Stimulated activated naive CD4-positive, alpha-beta T cell (primary cell): Measurements from ENCODE around the gene PEMT.

Experiments used
- DNase-seq, 6 experiments: peaks; one replicate each; lab custom pipeline; 2025; lab: John Stamatoyannopoulos, UW

The PEMT gene

DNA sequence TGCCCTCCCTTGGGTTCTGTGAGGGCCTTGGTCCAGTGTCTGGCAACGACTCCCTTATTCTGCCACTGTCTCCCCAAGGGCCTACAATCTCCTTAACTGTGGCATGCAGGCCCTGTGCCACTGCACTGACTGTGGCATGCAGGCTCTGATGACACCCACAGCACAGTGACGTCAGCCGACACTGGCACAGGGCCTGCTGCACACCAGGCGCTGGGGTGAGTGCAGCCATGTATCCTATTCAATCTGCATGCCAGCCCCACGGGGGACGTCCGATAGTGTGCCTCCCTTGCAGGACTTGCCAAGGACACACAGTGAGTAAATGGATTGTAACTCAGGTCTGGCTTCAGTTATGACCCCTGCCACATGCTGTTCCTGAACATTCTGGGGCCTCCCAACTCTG is 55.6 kb downstream of the PEMT start:
- DNase-seq: no peak

DNA sequence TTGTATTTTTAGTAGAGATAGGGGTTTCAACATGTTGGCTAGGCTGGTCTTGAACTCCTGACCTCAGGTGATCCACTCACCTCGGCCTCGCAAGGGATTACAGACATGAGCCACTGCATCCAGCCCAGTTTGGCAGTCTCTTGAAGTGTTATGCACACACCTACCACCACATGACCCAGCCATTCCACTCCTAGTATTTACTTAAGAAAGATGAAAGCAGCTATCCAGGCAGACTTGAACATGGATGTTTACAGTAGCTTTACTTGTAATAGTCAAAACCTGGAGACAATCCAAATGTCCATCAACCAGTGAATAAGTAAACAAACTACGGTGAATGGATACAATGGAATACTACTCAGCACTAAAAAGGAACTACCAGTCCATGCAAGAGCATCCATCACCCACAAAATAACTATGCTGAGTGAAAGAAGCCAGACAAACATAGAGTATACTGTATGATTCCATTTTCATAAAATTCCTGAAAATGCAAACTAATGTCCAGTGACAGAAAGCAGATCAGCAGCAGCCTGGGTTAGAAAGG is 57.5 kb downstream of the PEMT start:
- no peak for DNase-seq

DNA sequence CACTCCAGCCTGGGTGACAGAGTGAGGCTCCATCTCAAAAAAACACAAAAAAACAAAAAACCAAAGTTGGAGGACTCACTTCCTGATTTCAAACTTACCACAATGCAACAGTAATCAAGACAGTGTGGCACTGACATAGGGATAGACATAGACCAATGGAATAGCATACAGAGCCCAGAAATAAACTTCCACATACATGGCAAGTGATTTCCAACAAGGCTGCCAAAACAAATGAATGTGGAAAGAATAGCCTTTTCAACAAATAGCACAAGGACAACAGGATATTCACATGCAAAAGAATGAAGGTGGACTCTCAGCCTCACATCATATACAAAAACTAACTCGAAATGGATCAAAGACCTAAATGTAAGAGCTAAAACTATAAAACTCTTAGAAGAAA is 58.5 kb downstream of the PEMT start:
- no peak for DNase-seq

DNA sequence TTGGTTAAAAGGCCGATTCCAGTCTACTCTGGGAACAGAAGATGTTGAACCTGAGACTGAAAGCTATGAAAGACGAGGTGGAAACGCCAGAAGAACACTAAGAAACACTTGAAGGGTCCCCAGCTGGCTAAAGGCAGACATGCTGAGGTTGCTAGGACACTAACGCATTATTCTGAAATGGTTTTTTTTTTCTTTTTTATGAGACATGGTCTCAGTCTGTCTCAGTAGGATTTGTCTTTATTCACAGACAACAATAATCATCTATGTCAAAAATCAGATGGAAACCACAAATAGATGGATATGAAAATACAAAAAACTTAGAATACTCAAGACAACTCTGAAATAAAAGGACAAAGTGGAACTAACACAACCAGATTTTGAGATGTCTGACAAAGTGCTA is 60.4 kb downstream of the PEMT start:
- DNase-seq: no peak

DNA sequence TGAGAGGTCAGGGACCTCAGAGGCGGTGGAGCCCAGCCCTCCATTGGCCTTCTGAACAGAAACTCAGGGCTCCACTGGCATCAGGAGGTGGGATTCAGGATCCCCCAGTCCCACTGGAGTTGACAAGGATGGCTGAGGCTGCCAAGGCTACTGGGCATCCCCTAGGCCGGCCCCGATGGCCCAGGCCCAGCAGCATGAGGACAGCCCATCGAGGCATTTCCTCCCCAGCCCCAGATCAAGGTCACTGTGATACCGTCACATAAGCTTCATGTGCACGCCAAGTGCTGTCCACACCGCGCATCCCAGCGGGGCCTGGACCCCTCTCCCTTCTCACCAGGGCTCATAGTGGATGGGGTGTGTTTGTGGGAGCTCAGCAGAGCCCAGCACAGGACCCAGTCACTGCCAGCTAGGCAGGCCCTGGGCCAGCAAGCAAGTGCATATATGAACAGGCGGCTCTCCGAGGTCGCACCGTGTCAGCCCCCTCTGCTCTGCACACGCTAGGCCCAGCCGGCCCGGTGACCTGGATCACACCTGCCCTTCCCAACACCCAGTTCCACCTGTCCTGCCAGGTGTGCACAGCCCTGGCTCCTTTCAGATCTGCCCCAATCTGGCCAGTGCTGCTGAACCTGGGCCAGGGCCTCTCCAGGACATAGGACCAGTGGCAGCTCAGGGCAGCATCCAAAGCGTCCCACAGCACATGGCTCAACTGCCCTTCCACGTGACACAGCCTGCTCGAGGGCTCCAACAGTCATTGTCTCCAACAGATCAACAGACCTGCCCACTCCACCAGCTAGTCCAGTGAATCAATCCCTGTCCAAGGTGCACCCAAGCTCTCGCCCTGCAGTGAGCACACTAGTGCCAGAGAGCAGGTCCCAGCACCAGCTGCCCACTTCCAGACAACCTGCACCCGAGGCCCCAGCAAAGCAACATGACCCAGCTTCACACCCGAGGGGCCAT is 62.5 kb downstream of the PEMT start:
- no peak for DNase-seq

DNA sequence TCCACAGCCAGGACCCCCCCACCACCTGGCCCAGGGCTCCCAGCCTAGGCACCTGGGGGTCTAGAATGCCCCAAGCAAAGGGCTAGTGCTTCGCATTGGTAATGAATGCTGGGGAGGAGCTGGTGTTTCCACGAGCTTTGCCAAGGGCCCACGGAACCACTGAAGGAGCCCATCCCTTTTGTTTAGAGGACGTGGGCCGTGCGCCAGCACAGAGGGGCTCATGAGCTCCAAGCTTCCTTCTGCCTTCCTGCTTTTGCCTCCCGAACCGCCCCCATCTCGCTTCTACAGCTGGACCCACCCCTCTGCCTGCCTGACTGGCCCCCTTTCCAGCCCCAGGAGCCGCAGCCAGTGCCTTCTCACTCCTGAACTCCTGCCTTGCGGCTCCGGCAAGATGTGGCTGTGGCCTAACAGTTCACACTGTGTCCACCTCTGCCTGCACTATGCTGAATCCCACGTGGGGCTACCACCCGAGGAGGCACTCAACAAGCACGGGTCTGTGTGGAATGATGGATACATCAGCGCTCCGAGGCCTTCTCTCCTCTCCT is 63.5 kb downstream of the PEMT start:
- no peak for DNase-seq

DNA sequence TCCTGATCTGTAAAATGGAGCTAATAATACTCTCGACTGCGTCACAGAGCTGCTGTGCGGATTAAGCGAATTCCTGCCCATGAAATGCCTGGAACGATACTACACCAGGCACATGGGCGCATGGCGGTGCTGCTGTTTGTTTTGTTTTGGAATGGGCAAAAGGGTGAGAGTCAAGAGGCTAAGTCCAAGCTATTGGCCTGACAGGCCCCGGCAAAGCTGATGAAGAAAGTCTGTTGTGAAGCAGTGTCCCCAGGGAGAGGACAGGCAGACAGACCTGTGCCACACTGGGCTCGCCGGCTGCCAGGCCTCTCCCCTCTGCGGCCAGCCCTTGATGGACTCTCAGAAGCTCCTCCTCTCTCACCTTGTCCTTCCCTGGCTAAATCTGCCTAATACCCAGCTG is 64.0 kb downstream of the PEMT start:
- DNase-seq: no peak

DNA sequence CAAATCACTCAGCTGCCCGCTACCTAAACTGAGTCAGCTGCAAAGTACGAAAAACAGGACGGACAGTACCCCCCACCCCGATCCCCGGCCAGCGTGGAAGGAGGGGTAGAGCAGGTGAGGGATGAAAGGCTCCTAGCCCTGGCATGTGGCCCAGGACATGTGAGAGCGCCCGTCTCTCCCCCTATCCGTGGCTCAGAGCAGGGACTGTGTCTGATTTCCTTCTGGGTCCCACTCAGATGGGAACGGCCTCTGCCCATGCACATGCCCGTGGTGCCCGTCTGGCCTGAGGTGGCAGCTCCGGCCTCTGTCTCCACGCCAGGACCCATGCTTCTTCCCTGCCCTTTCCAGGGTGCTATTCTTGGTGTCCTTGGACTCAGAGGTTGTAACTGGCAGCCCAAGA is 65.1 kb downstream of the PEMT start:
- no peak for DNase-seq

DNA sequence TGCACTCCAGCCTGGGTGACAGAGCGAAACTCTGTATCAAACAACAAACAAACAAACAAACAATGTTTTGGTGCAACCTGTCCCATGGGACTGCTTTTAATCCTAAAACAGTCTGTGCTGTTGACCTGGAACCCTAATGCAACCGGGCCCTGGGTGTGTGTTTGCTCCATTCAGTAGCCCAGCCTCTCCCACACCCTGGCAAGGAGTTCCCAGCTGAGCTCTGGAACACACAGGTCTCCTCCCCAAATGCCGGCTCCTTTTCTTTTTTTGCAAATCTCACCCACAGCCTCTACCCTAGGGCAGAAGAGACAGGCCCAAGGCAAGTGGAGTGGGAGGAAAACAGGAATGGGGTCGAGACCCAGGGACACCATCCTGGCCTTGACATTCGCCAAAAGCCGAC is 65.6 kb downstream of the PEMT start:
- no peak for DNase-seq

DNA sequence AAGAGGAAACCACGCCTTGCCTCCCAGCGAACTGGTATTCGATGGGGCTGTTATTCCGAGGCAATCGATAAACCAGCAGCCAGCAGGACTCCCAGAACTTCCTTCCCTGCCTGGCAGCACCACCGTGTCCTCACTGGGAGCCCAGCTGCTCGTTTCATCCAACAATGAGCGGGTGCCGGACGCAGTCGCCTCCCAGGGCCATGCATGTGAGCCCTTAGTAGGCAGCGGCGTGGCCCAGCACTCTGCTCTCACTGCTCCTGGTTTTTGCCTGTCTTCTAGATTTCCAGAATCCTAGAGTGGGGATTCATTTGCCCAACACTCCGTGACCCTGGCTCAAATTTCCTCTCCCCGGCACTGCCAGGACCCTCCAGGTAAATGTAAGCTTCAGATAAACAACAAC is 66.2 kb downstream of the PEMT start:
- no peak for DNase-seq

DNA sequence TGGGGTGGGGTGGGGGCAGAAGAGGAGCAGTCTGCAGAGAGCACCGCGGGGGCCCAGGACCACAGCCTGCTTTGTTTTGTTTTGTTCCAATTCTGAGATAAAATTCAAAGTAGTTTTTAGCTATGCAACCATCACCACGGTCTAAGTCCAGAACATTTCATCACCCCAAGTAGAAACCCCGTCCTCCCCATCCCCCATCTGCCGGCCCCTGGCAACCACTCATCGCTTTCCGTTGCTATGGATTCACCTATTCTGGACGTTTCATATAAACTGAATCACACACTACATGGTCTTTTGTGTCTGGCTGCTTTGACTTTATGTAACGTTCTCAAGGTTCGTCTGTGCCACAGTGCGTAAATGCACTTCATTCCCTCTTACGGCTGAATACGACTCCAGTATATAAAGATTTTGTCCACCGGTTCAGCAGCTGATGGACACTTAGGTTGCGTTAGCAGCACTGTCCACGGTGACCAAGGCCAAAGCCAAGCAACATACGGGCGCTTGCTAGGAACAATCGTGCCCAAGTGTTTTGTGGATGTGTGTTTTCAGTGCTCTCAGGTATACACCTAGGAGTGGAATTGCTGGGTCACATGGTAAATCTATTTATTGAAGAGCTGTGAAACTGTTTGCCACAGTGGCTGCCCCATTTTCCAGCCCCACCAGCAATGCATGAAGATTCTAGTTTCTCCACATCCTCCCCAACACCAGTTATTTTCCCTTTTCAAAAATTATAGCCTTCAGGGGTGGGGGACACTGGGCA is 67.6 kb downstream of the PEMT start:
- DNase-seq: no peak

DNA sequence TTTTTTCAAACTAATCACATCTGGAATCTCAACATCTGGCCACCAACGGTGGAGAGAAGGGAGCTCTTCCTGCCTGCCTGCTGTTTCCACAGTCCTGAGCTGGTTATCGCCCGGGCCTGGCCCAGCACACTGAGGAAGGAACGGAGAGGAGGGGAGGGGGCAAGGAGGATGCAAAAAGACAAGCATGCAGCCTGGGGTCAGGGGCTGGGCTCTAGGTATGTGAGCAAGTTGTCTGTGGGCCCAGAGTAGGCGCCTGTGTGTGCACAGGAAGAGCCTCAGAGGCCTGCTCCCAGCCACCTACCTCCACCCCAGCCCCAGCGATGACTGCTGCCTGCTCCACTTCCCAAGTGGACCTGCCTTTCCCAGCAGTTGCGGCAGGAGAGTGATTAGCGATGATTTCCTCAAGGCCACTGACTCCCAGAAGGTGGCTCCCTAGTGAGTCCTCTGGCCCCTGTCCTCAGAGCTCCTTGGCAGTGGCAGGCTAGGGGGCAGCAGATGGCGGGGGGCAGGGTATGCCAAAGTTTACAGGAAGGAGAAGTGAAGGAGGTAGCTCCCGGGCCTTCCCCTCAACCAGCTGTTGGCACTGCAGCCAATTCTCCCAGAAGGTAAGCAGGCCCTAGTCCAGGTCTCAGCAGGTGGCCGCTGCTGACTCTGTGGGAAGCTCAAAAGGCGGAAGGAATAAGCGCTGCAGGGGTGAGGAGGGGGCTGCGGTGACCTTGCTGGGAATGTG is 68.3 kb downstream of the PEMT start:
- DNase-seq: no peak

DNA sequence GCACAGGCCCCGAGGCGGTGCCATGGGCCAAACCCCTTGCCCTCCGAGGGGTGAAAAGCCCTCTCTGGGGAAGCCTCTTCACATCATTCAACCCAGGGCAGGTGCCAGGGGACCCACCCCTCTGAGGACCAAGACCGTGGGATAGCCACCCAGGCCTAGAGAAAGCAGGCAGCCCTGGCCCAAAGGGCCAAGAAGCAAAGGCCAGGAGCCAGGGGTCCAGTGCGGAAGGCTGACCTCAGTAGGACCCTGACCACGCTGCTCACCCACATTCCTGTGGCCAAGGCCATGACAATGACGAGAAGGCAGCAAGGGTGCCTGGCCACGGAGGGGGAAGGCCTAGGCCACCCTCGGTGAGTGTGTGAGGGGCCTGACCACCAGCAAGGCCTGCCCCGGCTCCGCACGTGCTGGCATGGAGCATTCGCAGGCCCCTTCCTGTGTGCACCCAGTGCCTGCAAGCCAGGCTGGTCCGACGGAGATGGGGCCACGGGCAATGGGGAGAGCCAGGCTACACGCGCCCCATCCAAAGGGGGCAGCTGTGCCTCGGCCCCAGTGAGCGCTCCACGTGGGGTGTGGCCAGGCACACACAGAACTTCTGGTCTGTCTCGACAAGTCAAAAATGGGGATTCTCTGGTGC is 70.8 kb downstream of the PEMT start:
- no peak for DNase-seq

DNA sequence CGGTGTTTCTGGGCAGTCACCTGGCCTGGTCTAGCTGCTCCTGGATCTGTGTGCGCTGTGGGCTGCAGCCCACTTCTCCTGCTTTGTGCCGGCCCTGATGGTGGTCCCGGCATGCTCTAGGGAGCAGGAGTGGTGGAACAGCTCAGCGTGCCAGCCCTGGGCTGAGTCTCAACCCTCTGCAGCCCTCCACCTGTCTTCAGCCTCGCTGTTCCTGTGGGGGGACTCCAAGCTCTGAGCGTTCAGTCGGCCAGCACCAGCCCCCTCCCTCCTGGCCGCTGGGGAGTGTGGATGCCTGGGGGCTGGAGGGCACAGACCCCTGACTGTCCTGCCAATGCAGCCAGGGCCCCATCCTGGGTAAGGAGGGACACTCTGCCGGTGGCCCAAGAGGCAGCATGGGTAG is 71.6 kb downstream of the PEMT start:
- DNase-seq: no peak

DNA sequence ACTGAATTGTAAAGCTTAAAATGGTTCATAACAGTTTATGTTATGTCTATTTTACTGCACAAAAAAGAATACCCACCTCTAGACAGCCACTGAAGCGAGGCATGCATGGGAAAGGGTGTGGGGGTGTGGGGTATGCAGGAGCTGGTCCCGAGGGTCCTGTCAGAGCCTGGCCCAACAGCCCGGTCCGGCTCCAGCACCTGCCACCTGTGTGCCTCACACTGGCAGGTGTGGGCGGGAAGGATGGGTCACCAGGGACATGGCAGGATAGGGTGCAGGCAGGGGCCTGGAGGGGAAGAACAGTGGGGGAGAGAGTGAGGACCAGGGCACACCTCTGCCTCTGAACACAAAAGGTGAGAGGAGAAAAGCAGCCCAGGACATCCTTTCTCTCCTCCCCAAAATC is 72.6 kb downstream of the PEMT start:
- no peak for DNase-seq

DNA sequence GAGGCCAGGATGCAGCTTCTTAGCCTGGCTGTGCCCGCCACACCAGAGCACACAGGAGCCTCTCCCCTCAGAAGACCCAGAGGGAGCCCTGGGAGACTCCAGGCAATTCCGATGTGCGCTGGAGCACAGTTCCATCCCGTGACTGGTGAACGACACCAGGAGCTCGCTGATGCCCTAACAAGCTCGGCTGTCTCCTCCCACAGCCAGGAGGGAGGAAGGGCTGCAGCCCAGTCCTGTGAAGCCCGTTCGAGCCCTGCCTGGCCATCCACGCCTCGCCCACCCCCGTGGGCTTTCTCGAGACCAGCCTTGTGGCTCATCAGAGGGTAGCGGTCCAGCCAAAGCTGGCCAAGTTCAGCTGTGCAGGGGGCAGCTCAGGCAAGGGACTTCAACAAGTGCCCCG is 73.5 kb downstream of the PEMT start:
- DNase-seq: no peak

DNA sequence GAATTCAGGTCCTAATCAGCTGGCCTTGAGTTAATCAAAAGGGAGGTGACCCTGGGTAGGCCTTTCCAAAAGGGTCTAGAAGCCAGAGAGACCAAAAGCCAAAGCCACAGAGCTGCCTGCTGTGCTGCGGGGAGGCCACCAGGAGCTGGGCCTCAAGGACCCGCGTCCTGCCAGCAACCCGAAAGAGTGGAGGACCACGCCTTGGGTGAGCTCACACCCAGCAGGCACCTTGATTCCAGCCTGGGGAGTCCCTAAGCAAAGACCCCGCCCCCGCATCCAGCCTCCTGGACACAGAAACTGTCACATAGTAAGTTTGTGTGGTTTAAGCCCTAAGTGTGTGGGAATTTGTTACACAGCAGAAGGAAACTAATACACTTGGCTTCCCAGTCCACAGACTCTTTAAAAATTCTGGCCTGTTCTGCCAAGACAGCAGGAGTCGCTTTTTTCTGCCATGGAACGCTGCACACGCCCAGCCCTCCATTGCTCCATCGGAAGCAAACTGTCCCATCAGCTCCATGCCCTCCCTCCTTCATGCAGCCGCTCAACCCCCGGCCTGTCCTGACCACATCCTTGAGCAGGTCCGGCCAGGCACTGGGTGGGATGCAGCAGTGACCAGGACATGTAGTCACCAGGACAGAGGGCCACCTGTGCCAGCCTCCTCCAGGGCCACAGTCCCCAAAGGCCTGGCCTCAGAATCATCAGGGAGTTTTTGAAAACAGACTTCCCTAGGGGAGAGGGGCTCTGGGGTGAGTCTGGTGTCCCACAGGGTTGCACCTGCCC is 74.4 kb downstream of the PEMT start:
- no peak for DNase-seq

DNA sequence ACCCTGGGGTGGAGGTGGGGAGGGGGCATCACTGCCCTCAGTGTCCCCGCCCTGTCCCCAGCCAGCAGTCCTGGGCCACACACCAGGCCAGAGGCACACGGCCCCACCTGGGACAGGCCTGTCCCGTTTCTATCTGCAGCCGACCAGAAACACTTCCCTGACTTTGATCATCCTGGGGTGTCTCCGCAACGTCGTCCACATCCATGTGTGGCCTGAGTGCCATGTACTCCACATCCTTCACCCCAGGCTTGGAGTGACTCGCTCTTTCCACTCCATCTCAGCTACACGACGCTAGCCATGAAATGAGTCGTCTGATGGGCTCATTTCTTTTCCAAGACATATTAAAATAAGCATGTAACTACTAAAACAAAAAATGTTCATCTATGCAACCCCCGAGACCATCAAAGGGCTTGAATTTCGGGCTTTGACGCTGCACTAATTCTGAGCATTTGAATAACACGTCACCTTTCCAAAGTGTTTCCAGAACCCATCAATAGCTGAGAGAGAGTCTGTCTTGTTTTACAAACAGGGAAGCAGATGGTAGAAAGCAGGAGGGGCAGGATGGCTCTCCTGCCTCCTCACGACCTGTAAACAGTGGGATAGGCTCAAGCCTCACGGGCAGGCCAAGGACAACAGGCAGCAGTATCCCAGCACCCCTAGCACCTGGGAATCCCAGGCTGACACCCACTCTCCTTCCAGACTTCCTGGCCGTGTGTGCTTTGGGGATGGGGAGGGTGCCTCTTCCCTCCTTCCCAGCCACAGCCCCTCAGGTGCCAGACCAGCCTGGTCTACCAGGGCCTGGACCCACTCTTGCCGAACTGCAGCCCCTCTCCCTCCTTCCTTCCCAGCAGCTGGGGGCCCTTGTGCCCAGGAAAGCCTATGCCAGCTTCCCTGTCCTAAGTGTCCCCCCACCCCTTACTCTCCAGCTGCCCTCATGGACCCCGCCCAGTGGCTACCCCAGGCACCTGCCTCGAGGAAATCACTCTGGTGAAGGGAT is 75.3 kb downstream of the PEMT start:
- DNase-seq: no peak
